Measurements from ENCODE around the gene HAVCR1.

GRCh38 chr5:157059891-157060290 lies 975 bp upstream of the HAVCR1 start:
- TF ChIP-seq CTCF (IDR thresholded peaks at IDR 0.05) = no peak
- TF ChIP-seq EZH2 (IDR thresholded peaks at IDR 0.05; ENCODE audit: borderline replicate concordance, insufficient read depth, low read depth, low read length, poor library complexity, severe bottlenecking) = no peak
